Measurements from ENCODE around the gene HOXA2.

The HOXA2 gene

GRCh38 chr7:27101171-27101956, 1.1 kb downstream of the HOXA2 start:
- H3K36me3 Mint-ChIP-seq = peaks cover 23% of the 10 kb centered on the region
- no peak for DNase-seq (ENCODE audit: low spot score in 2 of 2)
- peak overlapping the region; percentile 59 for H3K4me3 Mint-ChIP-seq
- no peak for ATAC-seq
- H3K27ac Mint-ChIP-seq = no peak overlapping the region
- no peaks in the 10 kb centered on the region for H3K9me3 Mint-ChIP-seq
- H3K4me1 Mint-ChIP-seq = peaks cover 55% of the 10 kb centered on the region

- DNase-seq (ENCODE audit: low spot score in 2 of 2) = no peak
- ATAC-seq = no peak
- Mint-ChIP-seq H3K4me1 (peaks cover 58% of the 10 kb centered on the region), H3K9me3 (no peaks in the 10 kb centered on the region), H3K4me3 (no peak overlapping the region), H3K27ac (no peak overlapping the region), H3K36me3 (peaks cover 23% of the 10 kb centered on the region)
Measured at GRCh38 chr7:27100694-27101170, 1.8 kb downstream of the HOXA2 start.

GRCh38 chr7:27099453-27100370, 2.8 kb downstream of the HOXA2 start:
- Mint-ChIP-seq H3K9me3 (no peaks in the 10 kb centered on the region), H3K4me3 (no peak overlapping the region), H3K4me1 (peaks cover 69% of the 10 kb centered on the region), H3K36me3 (peaks cover 23% of the 10 kb centered on the region), H3K27ac (no peak overlapping the region)
- no peak for ATAC-seq
- DNase-seq (ENCODE audit: low spot score in 2 of 2) = no peak

GRCh38 chr7:27098578-27099451, 3.7 kb downstream of the HOXA2 start:
- Mint-ChIP-seq H3K4me1 (peaks cover 72% of the 10 kb centered on the region), H3K9me3 (no peaks in the 10 kb centered on the region), H3K36me3 (peaks cover 23% of the 10 kb centered on the region), H3K4me3 (peak overlapping the region; percentile 78), H3K27ac (no peak overlapping the region)
- DNase-seq (ENCODE audit: low spot score in 2 of 2) = no peak
- no peak for ATAC-seq

GRCh38 chr7:27097686-27098577, 4.6 kb downstream of the HOXA2 start:
- peaks cover 63% of the 10 kb centered on the region for H3K4me1 Mint-ChIP-seq
- no peak for ATAC-seq
- no peak for DNase-seq (ENCODE audit: low spot score in 2 of 2)
- H3K4me3 Mint-ChIP-seq = peak overlapping the region; percentile 78
- peak overlapping the region; percentile 70 for H3K27ac Mint-ChIP-seq
- H3K36me3 Mint-ChIP-seq = peaks cover 23% of the 10 kb centered on the region
- no peaks in the 10 kb centered on the region for H3K9me3 Mint-ChIP-seq

- Mint-ChIP-seq H3K4me3 (peak overlapping the region; percentile 78), H3K4me1 (peaks cover 54% of the 10 kb centered on the region), H3K36me3 (peaks cover 22% of the 10 kb centered on the region), H3K9me3 (no peaks in the 10 kb centered on the region), H3K27ac (peak overlapping the region; percentile 70)
- ATAC-seq (peak; percentile 15), DNase-seq (ENCODE audit: low spot score in 2 of 2) (no peak)
Measured at GRCh38 chr7:27096768-27097514, 5.5 kb downstream of the HOXA2 start.

GRCh38 chr7:27095897-27096767, 6.4 kb downstream of the HOXA2 start, which contains the start of gene HOXA1:
Gene HOXA1 (minus strand): TSS chr7:27096000. CDS start chr7:27095912, 88 bp downstream.
- Mint-ChIP-seq H3K9me3 (no peaks in the 10 kb centered on the region), H3K27ac (peak within 1 kb of the TSS; percentile 70), H3K4me3 (peak within 1 kb of the TSS; percentile 78), H3K36me3 (peaks cover 14% of the 10 kb centered on the region), H3K4me1 (peaks cover 46% of the 10 kb centered on the region)
- DNase-seq (ENCODE audit: low spot score in 2 of 2) = peak; percentile 56 to 80
- peak; percentile 93 for ATAC-seq

GRCh38 chr7:27095050-27095896, 7.2 kb downstream of the HOXA2 start:
- no peak for DNase-seq (ENCODE audit: low spot score in 2 of 2)
- no peaks in the 10 kb centered on the region for H3K9me3 Mint-ChIP-seq
- peak; percentile 35 for ATAC-seq
- H3K36me3 Mint-ChIP-seq = peaks cover 14% of the 10 kb centered on the region
- H3K4me1 Mint-ChIP-seq = peaks cover 45% of the 10 kb centered on the region
- peak overlapping the region; percentile 78 for H3K4me3 Mint-ChIP-seq
- peak overlapping the region; percentile 70 for H3K27ac Mint-ChIP-seq

GRCh38 chr7:27094304-27095049, 8.0 kb downstream of the HOXA2 start:
- Mint-ChIP-seq H3K4me3 (peak overlapping the region; percentile 78), H3K36me3 (peaks cover 6% of the 10 kb centered on the region), H3K4me1 (peaks cover 45% of the 10 kb centered on the region), H3K27ac (peak overlapping the region; percentile 21), H3K9me3 (no peaks in the 10 kb centered on the region)
- ATAC-seq (no peak), DNase-seq (ENCODE audit: low spot score in 2 of 2) (no peak)

GRCh38 chr7:27093184-27093895, 9.1 kb downstream of the HOXA2 start:
- H3K4me3 Mint-ChIP-seq = no peak overlapping the region
- DNase-seq (ENCODE audit: low spot score in 2 of 2) = no peak

GRCh38 chr7:27092819-27093110, 9.7 kb downstream of the HOXA2 start:
- no peak overlapping the region for H3K27ac Mint-ChIP-seq
- H3K9me3 Mint-ChIP-seq = no peaks in the 10 kb centered on the region
- DNase-seq (ENCODE audit: low spot score in 2 of 2) (no peak), ATAC-seq (no peak)
- no peaks in the 10 kb centered on the region for H3K36me3 Mint-ChIP-seq
- H3K4me1 Mint-ChIP-seq = peaks cover 31% of the 10 kb centered on the region
- H3K4me3 Mint-ChIP-seq = no peak overlapping the region

More at GRCh38 chr7:27093184-27093895, 9.1 kb downstream of the HOXA2 start:
- ATAC-seq = no peak
- H3K9me3 Mint-ChIP-seq = no peaks in the 10 kb centered on the region
- H3K4me1 Mint-ChIP-seq = peaks cover 36% of the 10 kb centered on the region
- no peak overlapping the region for H3K27ac Mint-ChIP-seq
- H3K36me3 Mint-ChIP-seq = no peaks in the 10 kb centered on the region
